KMS-11 (cell line): ENCODE results near the gene TENM3.
"Not testable (repeated sequence)": the region's sequence is repeated elsewhere in the genome, so short reads cannot be mapped to it uniquely, and the experiment has no call there.

Experiments
- H2AFZ ChIP-seq: fragments of 200-600 bp; sonication (generic); 2 replicates; pipeline ENCODE4 v1.6.1; 2016; ENCODE audit warnings: antibody characterized with exemption, mixed run types, low read depth
- H3K27ac ChIP-seq: fragments of 200-600 bp; sonication (generic); 2 replicates; pipeline ENCODE4 v1.6.1; 2016; ENCODE audit warnings: mild to moderate bottlenecking, mixed run types
- H3K27me3 ChIP-seq: fragments of 200-600 bp; sonication (generic); 2 replicates; pipeline ENCODE4 v1.6.1; 2017; ENCODE audit warnings: mild to moderate bottlenecking, low read depth, mixed run types, moderate library complexity; ENCODE audit not compliant: insufficient read depth
- H3K36me3 ChIP-seq: fragments of 200-600 bp; sonication (generic); 2 replicates; pipeline ENCODE4 v1.6.1; 2017; ENCODE audit warnings: mild to moderate bottlenecking, mixed run types; ENCODE audit not compliant: insufficient read depth
- H3K4me1 ChIP-seq: fragments of 200-600 bp; sonication (generic); 2 replicates; pipeline ENCODE4 v1.6.1; 2016; ENCODE audit warnings: mild to moderate bottlenecking, low read depth, mixed run types; ENCODE audit not compliant: poor library complexity, severe bottlenecking
- H3K4me2 ChIP-seq: fragments of 200-600 bp; sonication (generic); 2 replicates; pipeline ENCODE4 v1.7.0; 2016; ENCODE audit warnings: mild to moderate bottlenecking, mixed run types
- H3K4me3 ChIP-seq: fragments of 200-600 bp; sonication (generic); IDR thresholded peaks from 2 replicates; pipeline ENCODE4 v1.6.1; 2017; ENCODE audit warnings: low read depth, low read length, mixed read lengths; ENCODE audit not compliant: insufficient read depth
- H3K79me2 ChIP-seq: fragments of 200-600 bp; sonication (generic); 2 replicates; pipeline ENCODE4 v1.6.1; 2016; ENCODE audit warnings: low read depth, mixed run types; ENCODE audit not compliant: insufficient read depth
- H3K9ac ChIP-seq: fragments of 200-600 bp; sonication (generic); 2 replicates; pipeline ENCODE4 v1.6.1; 2016; ENCODE audit warnings: mild to moderate bottlenecking, mixed run types
- H4K20me1 ChIP-seq: fragments of 200-600 bp; sonication (generic); 2 replicates; pipeline ENCODE4 v1.6.1; 2016; ENCODE audit warnings: mild to moderate bottlenecking, mixed run types; ENCODE audit not compliant: insufficient read depth
- CTCF ChIP-seq: fragments of 200-600 bp; sonication (generic); conservative IDR thresholded peaks from 2 replicates; pipeline ENCODE4 v1.6.1; 2017; ENCODE audit warnings: low read depth, mild to moderate bottlenecking, antibody characterized with exemption, low read length, moderate library complexity, mixed read lengths

TENM3 gene

GRCh38 chr4:182236186-182236585, 7.0 kb upstream of the TENM3 start:
- Histone ChIP-seq H3K79me2 (no peaks in the 10 kb centered on the region), H3K36me3 (no peaks in the 10 kb centered on the region), H3K4me3 (no peak overlapping the region), H3K4me1 (no peaks in the 10 kb centered on the region), H3K4me2 (no peak overlapping the region), H4K20me1 (no peaks in the 10 kb centered on the region), H3K27ac (no peak overlapping the region), H3K9ac (no peak overlapping the region), H3K27me3 (no peaks in the 10 kb centered on the region), H2AFZ (no peak overlapping the region)
- no peak for TF ChIP-seq CTCF

GRCh38 chr4:182237010-182237409, 6.2 kb upstream of the TENM3 start:
- H3K79me2 ChIP-seq, H3K4me1 ChIP-seq, H3K4me2 ChIP-seq, H3K36me3 ChIP-seq, H2AFZ ChIP-seq, H3K9ac ChIP-seq, H3K4me3 ChIP-seq, H3K27me3 ChIP-seq, H4K20me1 ChIP-seq, H3K27ac ChIP-seq: not testable (repeated sequence)

- Histone ChIP-seq H3K4me1 (no peaks in the 10 kb centered on the region), H3K27me3 (no peaks in the 10 kb centered on the region), H3K4me3 (no peak overlapping the region), H3K4me2 (no peak overlapping the region), H2AFZ (no peak overlapping the region), H3K27ac (no peak overlapping the region), H3K36me3 (no peaks in the 10 kb centered on the region), H3K9ac (no peak overlapping the region), H3K79me2 (no peaks in the 10 kb centered on the region), H4K20me1 (no peaks in the 10 kb centered on the region)
- TF ChIP-seq CTCF, result no peak
These were observed 4.8 kb upstream of the TENM3 start for GRCh38 chr4:182238355-182238931.

DNA sequence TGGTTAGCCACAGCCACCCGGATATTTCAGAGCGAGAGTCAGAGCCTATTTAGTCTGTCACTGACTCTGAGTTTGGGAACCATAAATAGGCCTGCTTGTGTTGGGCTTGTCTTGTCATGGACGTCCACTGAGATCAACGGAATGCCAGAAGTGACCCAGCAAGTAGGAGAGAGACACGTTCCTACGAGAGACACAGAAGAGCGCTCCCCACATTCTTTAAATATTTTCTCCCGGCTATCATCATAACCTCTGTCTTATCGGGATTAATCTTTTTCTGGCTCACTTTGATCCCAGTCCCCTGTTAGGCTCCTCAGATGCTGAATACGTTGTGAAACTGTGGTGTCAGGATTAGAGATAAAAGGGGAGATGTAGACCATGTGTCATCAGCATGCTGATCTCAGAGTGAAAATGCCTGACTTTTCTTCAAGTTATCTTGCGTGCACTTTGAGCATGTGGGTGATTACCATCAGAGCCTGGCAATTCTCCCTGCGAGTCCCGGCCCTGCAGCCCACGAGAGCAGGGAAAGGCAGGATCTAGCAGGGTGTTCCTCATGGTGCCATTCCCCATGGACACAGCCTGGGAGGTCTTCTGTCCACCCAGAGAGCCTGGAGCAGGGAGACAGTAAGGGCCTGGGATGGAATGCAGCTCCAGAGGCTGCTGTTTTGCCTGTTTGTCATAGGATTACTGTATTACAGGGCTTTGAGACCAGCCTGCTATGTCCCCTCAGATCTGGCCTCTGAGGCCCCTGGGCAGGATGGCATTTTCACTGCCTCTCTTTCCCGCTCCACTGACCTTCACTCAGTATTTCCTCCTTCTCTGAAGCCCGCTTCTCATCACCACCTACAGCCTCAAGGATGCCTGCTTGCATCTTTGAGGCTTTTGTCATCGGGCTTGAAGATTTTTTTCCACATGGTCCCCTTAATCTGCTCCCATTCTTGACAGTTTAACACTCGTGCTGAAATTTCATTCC, 2.8 kb upstream of the TENM3 start:
- no peaks in the 10 kb centered on the region for H3K36me3 ChIP-seq
- H4K20me1 ChIP-seq, result no peaks in the 10 kb centered on the region
- no peak overlapping the region for H3K27ac ChIP-seq
- no peak overlapping the region for H3K4me2 ChIP-seq
- no peaks in the 10 kb centered on the region for H3K27me3 ChIP-seq
- H3K9ac ChIP-seq, result no peak overlapping the region
- H3K79me2 ChIP-seq, result no peaks in the 10 kb centered on the region
- no peaks in the 10 kb centered on the region for H3K4me1 ChIP-seq
- H3K4me3 ChIP-seq, result no peak overlapping the region
- no peak for TF ChIP-seq CTCF
- no peak overlapping the region for H2AFZ ChIP-seq

GRCh38 chr4:182242260-182242659, 942 bp upstream of the TENM3 start:
- H3K27me3 ChIP-seq, H3K4me1 ChIP-seq, H4K20me1 ChIP-seq, H3K27ac ChIP-seq, H3K4me2 ChIP-seq, H3K36me3 ChIP-seq, H2AFZ ChIP-seq, H3K9ac ChIP-seq, H3K4me3 ChIP-seq, H3K79me2 ChIP-seq: not testable (repeated sequence)
